Activated CD4-positive, CD25-positive, alpha-beta regulatory T cell (primary cell): ENCODE results near the gene GALNTL6.

Experiments used
- DNase-seq, 4 experiments: peaks; one replicate each; lab custom pipeline; 2025; lab: John Stamatoyannopoulos, UW

The GALNTL6 gene

DNA sequence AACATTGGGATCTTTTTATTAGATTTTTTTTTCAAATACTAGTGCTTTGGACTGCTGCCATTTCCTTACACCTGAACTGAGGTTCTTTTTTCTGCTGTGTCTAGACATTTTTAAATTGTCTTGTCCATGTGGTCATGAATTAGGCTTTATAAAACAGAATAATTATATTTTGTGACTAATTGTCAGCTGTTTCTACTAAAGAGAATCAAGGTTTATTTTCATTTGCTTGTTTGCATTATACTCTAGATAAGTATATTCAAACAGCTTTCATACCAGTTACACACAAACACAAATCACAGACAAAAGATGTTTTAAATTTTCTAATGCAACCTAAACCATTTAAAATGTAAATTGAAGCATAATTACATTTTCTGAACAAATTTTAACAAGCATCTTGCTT is 194.7 kb downstream of the GALNTL6 start:
- DNase-seq = no peak

DNA sequence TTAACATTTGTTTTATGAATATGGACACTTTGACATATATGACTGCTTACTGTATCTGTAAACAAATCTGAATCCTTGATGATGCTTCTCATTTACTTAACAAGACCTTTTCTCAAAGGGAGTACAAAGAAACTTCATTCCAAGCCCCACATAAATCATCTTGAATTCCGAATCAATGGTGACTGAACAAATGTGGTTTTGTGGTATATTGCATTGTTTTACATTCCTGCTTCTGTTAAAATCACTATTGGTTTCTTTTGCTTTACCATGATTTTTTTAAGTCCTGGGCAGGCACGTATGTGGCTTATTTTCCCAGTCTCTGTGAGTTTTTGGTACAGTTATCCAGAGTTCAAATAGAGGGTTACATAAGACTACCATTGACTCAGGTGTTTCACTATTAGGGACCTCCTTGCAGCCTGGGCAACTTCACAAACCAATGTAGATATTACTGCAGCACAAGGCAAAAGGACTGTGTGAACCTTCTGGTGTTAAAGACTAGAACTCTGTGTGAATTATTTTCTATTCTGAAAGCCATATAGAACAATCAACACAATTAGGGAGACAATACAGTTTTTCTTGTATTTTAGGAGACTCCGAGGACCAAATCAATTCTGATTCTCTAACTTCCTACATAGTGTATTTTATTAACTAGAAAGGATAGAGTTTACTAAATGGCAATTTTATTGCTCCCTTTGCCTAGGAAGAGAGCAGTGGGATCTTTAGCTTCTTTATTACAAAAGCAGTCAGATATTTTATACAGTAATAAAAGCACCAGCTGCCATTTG is 196.4 kb downstream of the GALNTL6 start:
- no peak for DNase-seq

DNA sequence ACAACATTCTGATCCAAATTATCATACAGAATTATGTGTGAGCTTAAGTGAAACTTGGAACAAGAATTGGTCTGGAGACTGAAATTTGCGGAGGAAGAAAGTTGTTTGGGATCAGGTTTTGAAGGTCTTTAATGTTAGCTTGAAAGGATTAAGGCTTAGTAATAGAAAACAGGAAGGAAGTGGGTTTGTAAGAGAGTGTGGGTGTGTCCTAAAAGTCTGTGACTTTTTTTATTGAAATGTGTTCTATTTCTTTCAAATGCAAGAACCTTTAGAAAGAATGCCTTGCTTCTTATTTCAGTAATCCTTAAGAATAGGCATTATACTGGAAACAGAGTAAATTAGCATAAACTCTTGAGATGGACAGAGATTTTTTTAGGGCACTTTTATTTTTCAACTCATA is 198.0 kb downstream of the GALNTL6 start:
- DNase-seq = no peak

DNA sequence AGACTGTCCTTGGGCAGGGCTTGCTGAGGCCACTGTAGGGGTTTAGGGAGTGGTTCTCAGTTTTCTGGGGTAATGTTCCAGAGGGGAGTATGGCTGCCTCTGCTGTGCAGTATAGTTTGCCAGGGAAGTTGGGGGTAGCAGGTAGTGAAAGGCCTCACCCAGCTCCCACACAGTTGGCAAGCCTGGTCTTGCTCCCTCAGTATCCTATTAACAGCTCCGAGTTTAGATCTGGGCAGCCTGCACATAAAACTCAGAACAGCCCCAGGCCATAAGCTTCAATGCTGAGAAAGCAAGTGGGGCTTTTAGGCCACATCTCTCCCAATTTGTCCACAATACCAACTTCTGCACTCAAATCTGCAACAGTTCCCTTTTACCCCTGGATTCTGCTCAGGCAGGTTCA is 205.2 kb downstream of the GALNTL6 start:
- no peak for DNase-seq

DNA sequence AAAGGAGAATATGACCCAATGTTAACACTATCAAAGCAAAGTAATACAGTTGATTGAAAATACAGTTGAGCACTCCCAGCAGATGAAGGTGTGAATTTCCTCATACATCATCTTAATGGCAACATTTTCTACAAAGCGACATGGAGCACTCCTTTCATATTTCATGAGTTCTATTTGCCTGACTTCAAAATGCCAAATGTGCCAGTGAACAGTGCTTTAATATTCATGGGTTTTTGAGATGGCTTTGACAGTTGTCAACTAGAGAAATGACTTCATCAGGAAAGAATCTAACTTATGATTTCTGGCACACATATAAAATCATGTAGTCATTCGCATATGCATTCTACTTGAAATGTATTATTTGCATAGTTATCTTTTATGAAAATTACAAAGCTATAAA is 222.4 kb downstream of the GALNTL6 start:
- DNase-seq = no peak

DNA sequence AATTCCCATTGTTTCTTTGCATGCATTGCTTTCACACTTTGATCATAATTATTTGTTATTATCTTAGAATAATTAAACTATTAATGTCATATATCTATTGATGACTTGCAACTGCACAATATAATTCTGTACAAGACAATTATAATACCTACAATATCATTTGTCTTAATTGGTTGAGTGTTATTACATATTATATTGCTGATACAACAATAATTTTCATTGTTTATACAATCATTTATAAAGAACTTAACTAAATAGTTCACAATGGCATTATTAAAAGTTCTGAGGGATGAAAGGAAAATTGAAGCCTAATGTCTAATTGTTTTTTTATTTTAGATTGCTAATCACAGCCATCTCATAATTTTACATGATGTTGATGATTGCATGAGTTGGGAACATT is 227.6 kb downstream of the GALNTL6 start:
- DNase-seq = no peak

DNA sequence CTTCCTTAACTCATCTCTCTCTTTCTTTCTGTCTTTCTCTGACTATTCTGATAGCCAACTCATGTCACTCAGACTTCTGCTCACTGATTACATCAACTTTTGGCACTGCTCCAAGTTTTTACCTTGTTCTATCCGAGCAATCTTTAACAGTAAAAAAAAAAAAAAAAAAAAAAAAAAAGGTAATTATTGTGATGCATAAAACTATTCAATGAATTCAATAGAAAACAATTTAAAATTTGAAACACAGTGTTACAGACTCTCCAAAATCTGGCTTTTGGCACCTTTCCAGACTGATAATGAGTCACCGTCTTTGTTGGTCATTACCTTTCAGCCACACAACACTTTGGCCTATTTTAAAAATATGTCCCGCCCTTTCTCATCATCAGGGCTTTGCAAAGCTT is 229.5 kb downstream of the GALNTL6 start:
- no peak for DNase-seq

DNA sequence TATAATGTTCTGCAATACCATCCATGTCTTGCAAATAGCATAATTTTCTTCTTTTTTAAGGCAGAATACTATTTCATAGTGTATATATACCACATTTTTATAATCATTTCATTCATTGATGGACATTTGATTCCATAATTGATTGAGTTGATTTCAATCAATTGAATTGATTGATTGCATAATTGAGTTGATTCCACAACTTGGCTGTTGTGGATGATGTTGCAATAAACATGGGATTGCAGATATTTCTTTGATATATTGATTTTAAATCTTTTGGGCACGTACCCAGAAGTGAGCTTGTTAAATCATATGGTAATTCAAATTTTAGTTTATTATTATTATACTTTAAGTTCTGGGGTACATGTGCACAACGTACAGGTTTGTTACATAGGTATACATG is 232.8 kb downstream of the GALNTL6 start:
- DNase-seq = no peak

DNA sequence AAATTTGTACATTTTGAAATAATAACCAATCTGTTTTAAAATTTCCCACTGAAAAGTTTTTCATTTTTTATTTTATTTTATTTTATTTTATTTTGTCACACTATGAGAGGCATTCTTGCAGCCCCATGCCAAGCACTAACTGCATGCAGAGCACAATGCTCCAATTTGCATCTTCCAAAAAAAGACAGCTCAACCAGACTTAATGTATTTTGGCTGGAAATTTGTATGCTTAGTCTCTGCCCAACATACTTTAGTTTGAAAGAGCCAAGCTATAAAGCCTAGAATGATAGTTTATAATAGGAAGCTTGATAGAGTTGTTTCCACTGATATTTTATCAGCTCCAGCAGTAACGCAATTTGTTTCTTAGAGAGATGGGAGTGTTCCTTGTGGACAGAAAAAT is 235.5 kb downstream of the GALNTL6 start:
- no peak for DNase-seq

DNA sequence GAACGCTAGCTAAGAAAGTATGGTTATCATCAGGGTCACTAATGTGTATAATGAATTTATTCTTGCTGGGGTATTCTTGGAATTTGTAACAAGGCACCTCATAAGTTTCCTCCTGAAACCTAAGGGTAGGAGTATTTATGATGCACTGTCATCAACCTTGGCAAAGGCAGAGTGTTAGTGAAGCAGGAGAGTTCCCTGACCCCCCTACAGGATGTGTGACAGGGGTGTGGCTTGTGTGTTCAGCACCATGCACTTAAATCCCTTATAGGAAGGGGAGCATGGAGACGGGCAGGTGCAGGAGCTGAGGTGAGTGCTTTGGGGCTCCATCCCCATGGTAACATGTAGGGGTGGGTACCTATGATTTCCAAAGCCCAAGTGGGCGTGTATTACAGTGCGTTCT is 237.7 kb downstream of the GALNTL6 start:
- no peak for DNase-seq

DNA sequence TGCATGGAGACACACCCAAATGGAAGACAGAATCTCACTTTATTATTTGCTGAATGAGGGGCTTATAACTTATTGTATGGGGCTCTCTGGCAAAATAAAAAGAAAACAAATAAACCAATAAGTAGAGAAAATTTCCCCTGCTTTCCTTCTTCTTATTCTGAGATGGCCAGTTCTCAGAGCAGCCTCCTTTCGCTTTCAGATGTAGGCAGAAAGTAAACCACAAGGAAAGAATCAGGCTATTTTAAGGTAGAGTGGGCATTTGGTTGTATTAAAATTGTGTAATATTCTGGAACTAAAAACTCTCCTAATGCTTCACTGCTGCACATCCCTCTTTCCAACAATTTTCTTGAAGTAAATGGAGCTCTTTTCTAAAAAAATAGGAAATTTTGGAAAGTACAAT is 241.8 kb downstream of the GALNTL6 start:
- DNase-seq = no peak

DNA sequence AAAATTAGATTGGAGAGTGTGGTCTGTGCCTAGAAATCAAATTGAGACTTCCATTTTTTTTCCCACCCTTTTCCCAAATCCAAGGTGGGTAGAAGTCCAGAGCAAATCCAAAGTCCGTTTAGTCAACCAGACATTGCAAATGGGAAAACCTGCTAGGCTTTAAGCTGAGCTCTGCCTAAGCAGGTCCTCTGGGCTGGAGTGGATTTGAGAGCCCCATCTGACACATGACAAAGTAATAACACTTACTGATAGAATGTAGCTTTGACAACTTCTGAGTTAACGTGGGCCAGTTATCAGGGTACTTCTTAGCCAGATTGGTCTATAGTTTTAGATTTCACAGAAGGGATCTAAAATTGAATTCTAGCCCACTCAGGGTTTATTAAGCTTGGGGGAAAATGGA is 242.3 kb downstream of the GALNTL6 start:
- no peak for DNase-seq

DNA sequence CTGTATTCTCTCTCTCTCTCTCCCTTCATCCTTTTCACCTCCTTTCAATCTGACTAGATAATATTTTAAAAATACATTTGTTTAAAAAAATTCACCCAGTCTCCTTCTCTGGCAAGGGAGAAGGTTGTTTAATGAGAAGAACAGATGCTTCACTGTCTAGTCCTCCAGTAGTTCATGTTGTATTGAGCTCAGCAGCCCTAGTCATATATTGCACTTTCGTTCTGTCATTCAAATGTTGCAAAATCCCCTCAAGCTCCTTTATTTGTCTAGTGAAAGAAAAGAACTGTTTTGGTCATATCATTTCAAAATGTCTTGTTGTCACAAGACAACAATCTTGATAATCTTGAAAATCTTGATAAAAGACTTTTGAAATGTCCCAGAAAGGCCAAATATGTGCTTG is 248.0 kb downstream of the GALNTL6 start:
- DNase-seq = no peak

DNA sequence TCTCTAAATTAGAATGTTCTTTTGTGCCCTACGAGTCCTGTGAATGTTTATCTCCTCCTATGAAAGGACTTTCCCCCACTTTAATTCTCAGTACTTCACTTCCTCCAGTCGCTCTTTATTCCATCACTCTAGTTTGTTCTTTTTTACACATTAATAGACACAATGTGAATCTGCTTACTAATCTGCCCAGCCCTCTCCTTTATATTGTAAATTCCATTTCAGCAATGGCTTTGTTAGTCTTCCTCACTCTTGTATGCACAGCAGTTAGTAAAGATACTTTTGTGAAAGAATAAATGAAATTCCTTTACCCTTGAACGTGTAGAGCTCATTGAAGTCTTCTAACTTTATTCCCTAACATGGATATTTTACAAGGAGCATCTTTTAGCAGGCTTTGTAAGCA is 255.3 kb downstream of the GALNTL6 start:
- DNase-seq = no peak

DNA sequence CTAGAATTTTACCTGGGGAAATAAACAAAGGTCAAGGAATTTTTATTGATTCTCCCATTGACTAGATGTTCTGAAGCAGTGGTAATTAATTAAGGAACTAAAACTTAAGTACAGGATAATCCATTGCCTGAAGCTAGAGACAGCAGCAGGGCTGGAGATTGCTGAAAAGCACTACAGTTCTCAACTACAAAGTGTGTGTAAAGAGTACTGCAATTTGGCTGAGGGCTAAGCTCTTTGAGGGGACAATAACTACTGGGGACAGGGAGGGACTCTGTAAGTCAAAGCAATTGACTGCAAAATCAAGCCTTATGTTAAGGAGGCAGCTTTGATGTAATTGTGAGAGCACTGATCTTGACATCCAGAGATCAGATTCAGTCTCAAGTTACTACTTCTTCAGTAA is 260.4 kb downstream of the GALNTL6 start:
- no peak for DNase-seq

DNA sequence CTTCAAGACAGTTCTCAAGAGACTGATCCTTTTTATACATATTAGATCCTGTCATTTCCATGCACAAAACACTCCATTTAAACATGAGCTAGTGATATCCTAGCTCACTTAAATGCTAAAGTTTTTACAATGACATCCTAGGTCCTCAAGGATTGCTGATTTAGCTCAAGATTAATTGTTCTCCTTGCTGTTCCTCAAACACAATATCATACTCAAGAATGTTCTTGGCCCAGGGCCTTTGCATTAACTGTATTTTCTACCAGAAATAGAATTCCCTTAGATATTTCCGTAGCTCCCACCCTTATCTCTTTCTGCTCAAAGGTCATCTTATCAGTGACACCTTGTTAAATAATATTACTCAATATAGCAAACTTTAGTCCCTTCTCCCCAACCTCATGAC is 270.1 kb downstream of the GALNTL6 start:
- no peak for DNase-seq

DNA sequence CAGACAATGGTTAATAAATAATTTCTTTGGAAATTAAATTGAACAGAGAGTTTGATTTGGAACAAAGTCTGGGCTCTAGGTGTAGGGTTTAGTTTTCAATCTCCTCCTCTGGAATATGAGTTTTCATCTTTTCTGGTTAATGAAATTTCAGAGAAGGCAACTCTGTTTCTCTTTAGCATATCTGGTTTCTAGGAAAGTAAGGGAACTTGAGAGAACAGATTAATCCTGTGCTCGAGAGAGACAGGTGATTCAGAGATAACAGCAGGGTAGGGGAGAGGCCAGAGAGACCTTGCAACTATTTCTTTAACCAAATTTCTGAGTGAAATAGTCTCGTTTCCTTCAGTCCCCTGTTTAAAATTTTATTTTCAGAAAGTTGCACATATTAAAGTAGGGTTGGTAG is 275.4 kb downstream of the GALNTL6 start:
- no peak for DNase-seq

DNA sequence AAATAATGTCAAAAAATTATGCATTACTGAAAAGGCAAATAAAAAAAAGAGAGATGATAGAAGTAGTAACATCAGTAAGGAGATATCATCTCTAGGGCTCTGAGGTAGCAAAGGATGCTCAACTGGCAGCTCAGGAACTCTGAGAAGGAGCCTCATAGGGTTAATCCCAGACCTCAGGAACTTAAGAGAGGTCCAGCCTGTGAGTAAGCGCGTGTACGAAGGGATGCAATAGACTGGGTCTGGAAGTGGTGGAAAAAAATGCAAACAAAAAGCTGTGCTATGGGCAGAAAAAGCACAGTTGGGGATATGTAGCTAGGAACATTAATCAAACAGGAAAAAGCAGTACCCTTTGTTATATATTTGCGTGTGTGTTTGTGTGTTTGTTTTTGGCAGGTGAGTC is 282.0 kb downstream of the GALNTL6 start:
- no peak for DNase-seq

DNA sequence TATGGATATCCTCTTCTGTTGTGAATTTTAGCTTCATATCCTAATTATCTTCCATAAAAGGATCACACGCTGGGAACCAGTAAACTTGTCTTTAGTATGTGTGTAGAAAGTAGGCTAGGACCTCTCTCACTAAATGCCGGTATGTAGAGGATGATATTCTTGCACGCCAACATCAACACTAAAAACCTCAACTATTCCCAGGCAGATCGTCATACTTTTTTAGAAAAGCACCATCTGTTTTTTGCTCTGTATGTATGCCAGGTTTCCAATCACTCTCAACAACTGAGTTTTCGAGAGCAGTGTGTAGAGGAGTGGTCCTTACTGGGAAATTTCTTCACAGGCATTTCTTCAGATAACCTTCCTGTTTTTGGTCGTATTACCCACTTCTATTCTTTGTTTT is 283.6 kb downstream of the GALNTL6 start:
- DNase-seq = no peak

DNA sequence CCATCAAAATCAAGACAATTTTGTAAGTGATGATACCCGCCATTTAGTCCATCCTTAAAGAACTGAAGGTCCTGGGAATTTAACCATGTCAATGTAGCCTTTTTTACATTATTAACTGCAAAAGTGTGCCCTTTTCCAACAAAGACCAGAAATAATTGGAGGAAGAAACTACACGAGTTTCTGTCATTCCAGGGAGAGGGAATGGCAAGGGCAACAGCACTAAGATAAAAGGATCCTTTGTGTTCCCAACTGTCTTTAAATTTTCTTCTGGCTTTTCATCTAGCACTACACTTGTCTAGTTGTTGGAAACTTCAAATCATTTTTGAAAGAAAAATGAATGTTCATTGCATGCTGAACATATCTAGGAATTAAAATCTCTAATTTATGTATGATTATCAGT is 286.2 kb downstream of the GALNTL6 start:
- no peak for DNase-seq

DNA sequence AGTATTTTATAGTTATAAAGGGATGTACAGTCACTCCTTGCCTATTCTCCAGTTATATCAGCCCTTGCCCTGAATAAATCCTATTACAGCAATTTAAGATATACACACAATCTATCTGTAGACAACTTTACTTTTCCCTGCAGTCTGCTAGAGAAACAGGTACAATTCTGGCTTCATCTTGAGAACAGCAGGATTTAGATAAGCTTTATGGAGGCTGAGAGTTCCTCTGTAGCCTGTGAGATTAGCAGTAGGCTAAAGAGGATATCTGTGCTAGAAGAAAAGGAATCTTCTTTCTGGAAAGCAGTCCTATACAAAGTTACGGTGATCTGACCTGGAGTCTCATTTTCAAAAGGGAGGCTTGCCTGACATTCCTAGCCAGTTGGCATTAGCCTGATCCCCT is 290.3 kb downstream of the GALNTL6 start:
- no peak for DNase-seq

DNA sequence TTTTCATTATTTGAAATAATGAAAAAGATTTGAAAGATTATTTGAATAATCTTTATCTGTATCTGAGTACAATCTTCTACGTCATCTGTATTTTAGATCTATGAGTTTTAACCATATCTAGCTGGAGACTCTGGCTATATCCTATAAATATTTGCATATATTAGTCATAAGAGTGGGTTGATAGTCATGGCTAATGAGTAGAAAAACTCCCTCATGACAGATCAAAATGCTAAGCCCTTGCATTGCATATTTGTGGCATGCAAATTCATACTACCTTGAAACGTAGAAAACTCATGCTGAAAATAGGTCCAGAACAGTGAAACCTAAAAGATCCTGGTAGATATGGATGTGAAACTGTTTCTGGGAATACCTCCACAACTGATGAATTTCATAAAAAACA is 291.3 kb downstream of the GALNTL6 start:
- DNase-seq = no peak

DNA sequence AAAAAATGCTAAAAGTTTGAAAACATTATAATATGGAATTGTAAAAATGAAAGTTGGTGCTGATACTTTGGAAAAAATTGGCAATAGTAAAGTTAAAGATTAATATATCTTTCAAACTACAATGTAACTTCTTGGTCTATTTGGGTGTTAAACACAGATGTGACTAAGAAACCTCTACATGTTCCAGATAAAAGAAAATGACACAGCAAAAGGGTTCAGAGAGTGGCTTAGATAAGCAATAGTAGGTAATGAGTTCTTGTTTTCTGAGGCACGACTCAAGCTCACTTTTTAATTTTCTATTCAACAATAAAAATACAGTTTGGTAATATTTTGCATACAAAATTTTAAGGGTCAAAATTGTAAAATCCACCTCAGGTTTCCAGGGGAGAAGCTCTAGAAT is 292.7 kb downstream of the GALNTL6 start:
- DNase-seq = no peak

DNA sequence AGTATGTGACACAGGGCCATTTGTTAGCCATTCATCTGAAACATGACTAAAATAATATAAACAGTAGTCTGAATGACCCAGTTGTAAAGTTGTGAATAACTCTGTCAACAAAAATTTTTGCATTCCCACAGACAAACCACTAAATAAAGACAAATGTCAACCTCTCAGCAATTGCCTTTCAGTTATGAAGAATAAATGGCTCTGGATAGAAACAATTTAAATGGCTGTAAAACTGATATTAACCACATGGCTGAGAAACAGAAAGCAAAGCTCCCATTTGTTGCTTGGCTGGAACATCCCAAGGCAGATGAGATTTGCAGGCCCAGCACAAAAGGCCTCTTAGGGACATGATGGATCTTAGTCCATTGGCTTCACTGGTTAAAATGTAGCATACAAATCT is 296.3 kb downstream of the GALNTL6 start:
- no peak for DNase-seq
